Esophagus muscularis mucosa (tissue), 4 donors: ENCODE results near the gene RXRA. TPM values are rescaled to one million over a fixed set of nuclear protein-coding genes. Genes with fewer than 3 reads are reported as not detected.

ENCODE experiments used
- DNase-seq: peaks from one replicate; pipeline ENCODE4 v3.0.0-alpha.2; 2017; ENCODE audit errors: extremely low spot score
- H3K27ac ChIP-seq, 4 donors: fragments of 200-600 bp; sonication (generic); replicated peaks in 1 of 4; 1 replicate in 3 of 4; 2 replicates in 1 of 4; pipeline ENCODE4 v1.5.1; 2016 to 2019; ENCODE audit warnings: mild to moderate bottlenecking in 1 of 4
- H3K27me3 ChIP-seq, 4 donors: fragments of 200-600 bp; sonication (generic); one replicate each; pipeline versions ENCODE4 v1.5.1 to v1.6.0; 2016 to 2019
- H3K36me3 ChIP-seq, 4 donors: fragments of 200-600 bp; sonication (generic); one replicate each; pipeline ENCODE4 v1.5.1; 2016 to 2019
- H3K4me1 ChIP-seq, 4 donors: fragments of 200-600 bp; sonication (generic); one replicate each; pipeline ENCODE4 v1.5.1; 2016 to 2019
- H3K4me3 ChIP-seq, 4 donors: fragments of 200-600 bp; sonication (generic); 1 replicate in 2 of 4; 2 replicates in 2 of 4; pipeline ENCODE4 v1.5.1; 2016 to 2019; ENCODE audit warnings: mild to moderate bottlenecking in 4 of 4, moderate library complexity in 1 of 4
- H3K9me3 ChIP-seq, 4 donors: fragments of 200-600 bp; sonication (generic); 1 replicate in 3 of 4; 2 replicates in 1 of 4; pipeline ENCODE4 v1.5.1; 2016 to 2019
- CTCF ChIP-seq, 3 experiments: fragments of 200-600 bp in 2 of 3; fragments of 450-650 bp in 1 of 3; sonication (generic) in 2 of 3; IDR thresholded peaks; one replicate each; pipeline ENCODE4 v1.5.1; 2017 to 2019; ENCODE audit warnings: antibody characterized with exemption in 3 of 3, mild to moderate bottlenecking in 2 of 3, moderate library complexity in 1 of 3
- EP300 ChIP-seq: sonication (generic); formaldehyde crosslinking; IDR thresholded peaks from one replicate; pipeline ENCODE4 v1.6.1; 2017; ENCODE audit warnings: antibody characterized with exemption
- POLR2A ChIP-seq: fragments of 450-650 bp; IDR thresholded peaks from one replicate; pipeline ENCODE4 v1.6.1; 2017; ENCODE audit warnings: antibody characterized with exemption, moderate library complexity, mild to moderate bottlenecking, low read depth
- POLR2AphosphoS5 ChIP-seq, 2 donors: sonication (generic); formaldehyde crosslinking; IDR thresholded peaks; one replicate each; pipeline ENCODE4 v1.6.1; 2017; ENCODE audit warnings: antibody characterized with exemption in 2 of 2
- WGBS: methylation state at CpG from one replicate; pipeline ENCODE4 v1.1.5; 2018; 5-methylcytosine and 5-hydroxymethylcytosine counted together
- intact Hi-C: fragments of 100-400 bp; cut with DNase I; formaldehyde crosslinking; loops from one replicate; pipeline ENCODE4 v1.15.1; 2023
- total RNA-seq, 4 donors: library from RNA; depleted of rRNA; stranded (reverse); fragments of >200 nt; gene quantifications; one replicate each; pipeline versions ENCODE4 v1.1.0 to v1.2.1, GENCODE V29; 2016

Gene RXRA
- total RNA-seq, 4 donors from 2014 or later, result 46.4 to 81.0 (median 63.7) TPM

DNA sequence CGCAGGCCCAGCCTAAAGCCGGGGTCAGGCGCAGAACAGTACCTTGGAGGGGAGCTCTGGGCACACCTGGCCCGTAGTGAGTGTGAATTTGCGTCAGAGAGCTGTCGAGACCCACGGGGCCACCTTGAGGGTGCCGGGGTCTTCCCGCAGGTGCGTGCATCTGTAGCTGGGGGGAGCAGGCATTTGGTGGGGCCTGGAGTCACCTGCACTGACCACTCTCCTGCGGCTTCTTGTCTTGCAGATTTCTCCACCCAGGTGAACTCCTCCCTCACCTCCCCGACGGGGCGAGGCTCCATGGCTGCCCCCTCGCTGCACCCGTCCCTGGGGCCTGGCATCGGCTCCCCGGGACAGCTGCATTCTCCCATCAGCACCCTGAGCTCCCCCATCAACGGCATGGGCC, 75.1 kb downstream of the RXRA start:
- no peak for TF ChIP-seq POLR2A
- no peak for TF ChIP-seq POLR2AphosphoS5 (IDR thresholded peaks at IDR 0.05)
- TF ChIP-seq EP300, result no peak
- no peak for TF ChIP-seq CTCF (IDR thresholded peaks at IDR 0.05)
- H3K36me3 ChIP-seq, result peaks cover 0 to 14% (median 11%) of the 10 kb centered on the region in 4 donors
- peaks cover 74 to 93% (median 87%) of the 10 kb centered on the region in 4 donors for H3K4me1 ChIP-seq
- no peak for DNase-seq
- WGBS, result 94% methylated on average over 19 of the region's 19 CpGs
- no peak overlapping the region for H3K27ac ChIP-seq
- intact Hi-C loops, result no loop called here
- no peak overlapping the region for H3K4me3 ChIP-seq
- no peaks in the 10 kb centered on the region for H3K27me3 ChIP-seq
- H3K9me3 ChIP-seq, result peaks cover 0 to 5% (median 0%) of the 10 kb centered on the region in 4 donors

- intact Hi-C loops, result no loop called here
- H3K27ac ChIP-seq, result no peak overlapping the region
These were observed 75.9 kb downstream of the RXRA start for GRCh38 chr9:134402182-134402581.

DNA sequence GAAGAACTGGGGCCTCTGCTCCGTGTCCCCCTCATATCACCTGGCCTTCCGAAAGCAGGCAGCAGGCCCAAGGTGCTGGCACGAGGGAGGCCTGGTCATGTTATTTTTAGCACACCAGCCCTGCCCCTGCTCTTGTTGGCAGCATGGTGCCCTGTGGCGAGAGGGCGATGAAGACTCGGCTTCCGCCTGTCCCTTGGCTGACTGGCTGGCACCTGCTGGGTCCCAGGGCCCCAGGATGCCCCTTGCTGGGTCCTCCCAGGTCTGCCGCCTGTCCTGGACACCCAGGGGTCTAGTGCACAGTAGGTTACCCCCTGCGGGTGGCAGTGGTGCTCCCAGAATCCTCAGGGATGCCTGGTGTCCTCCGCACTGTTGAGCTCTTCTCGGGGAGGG, 77.0 kb downstream of the RXRA start:
- Histone ChIP-seq H3K4me3 (no peak overlapping the region), H3K27me3 (no peaks in the 10 kb centered on the region), H3K4me1 (peaks cover 75 to 94% (median 88%) of the 10 kb centered on the region in 4 donors), H3K27ac (peak overlapping the region; percentile 71 to 79 (median 74)), H3K36me3 (peaks cover 0 to 16% (median 12%) of the 10 kb centered on the region in 4 donors), H3K9me3 (peaks cover 0 to 5% (median 0%) of the 10 kb centered on the region in 4 donors)
- WGBS, result 62% methylated on average over 4 of the region's 11 CpGs
- no peak for DNase-seq
- intact Hi-C loops, result no loop called here
- TF ChIP-seq POLR2AphosphoS5 (IDR thresholded peaks at IDR 0.05), result peak in 1 of 2 donors; percentile 14
- no peak for TF ChIP-seq POLR2A
- no peak for TF ChIP-seq CTCF (IDR thresholded peaks at IDR 0.05)
- no peak for TF ChIP-seq EP300

More at GRCh38 chr9:134402182-134402581, 75.9 kb downstream of the RXRA start:
- 95% methylated on average over 8 of the region's 12 CpGs for WGBS
- Histone ChIP-seq H3K4me1 (peaks cover 74 to 93% (median 87%) of the 10 kb centered on the region in 4 donors), H3K27me3 (no peaks in the 10 kb centered on the region), H3K36me3 (peaks cover 0 to 14% (median 11%) of the 10 kb centered on the region in 4 donors), H3K9me3 (peaks cover 0 to 5% (median 0%) of the 10 kb centered on the region in 4 donors), H3K4me3 (no peak overlapping the region)
- no peak for DNase-seq
- TF ChIP-seq POLR2A, result no peak
- TF ChIP-seq POLR2AphosphoS5 (IDR thresholded peaks at IDR 0.05), result no peak
- TF ChIP-seq EP300, result no peak
- TF ChIP-seq CTCF (IDR thresholded peaks at IDR 0.05), result no peak

- Histone ChIP-seq H3K4me3 (no peak overlapping the region), H3K27ac (peak overlapping the region; percentile 71 to 79 (median 74)), H3K9me3 (peaks cover 0 to 5% (median 0%) of the 10 kb centered on the region in 4 donors), H3K27me3 (no peaks in the 10 kb centered on the region), H3K36me3 (peaks cover 0 to 21% (median 17%) of the 10 kb centered on the region in 4 donors), H3K4me1 (peaks cover 78 to 94% (median 88%) of the 10 kb centered on the region in 4 donors)
- 37% methylated on average over 15 of the region's 17 CpGs for WGBS
- no peak for TF ChIP-seq POLR2AphosphoS5 (IDR thresholded peaks at IDR 0.05)
- no peak for TF ChIP-seq CTCF (IDR thresholded peaks at IDR 0.05)
- TF ChIP-seq EP300, result no peak
- no peak for TF ChIP-seq POLR2A
- DNase-seq, result peak; percentile 94
- intact Hi-C loops, result no loop called here
These were observed 77.5 kb downstream of the RXRA start for GRCh38 chr9:134403682-134404301.
